Duodenal mucosa (tissue), 2 donors: ENCODE measurements around the gene EXOSC10.
"Not testable (repeated sequence)": the region's sequence is repeated elsewhere in the genome, so short reads cannot be mapped to it uniquely, and the experiment has no call there.

Experiments used
- H3K27ac ChIP-seq: one replicate; pipeline ENCODE4 v1.7.0; 2013; ENCODE audit warnings: low read depth, low read length
- H3K27me3 ChIP-seq, 2 donors: one replicate each; pipeline ENCODE4 v1.7.0; 2013; ENCODE audit warnings: low read length in 2 of 2, control low read depth in 1 of 2; ENCODE audit not compliant: insufficient read depth in 2 of 2, control insufficient read depth in 1 of 2
- H3K36me3 ChIP-seq, 2 donors: one replicate each; pipeline ENCODE4 v1.7.0; 2013; ENCODE audit warnings: low read length in 2 of 2, control low read depth in 1 of 2; ENCODE audit not compliant: insufficient read depth in 2 of 2, control insufficient read depth in 1 of 2
- H3K4me1 ChIP-seq, 2 donors: one replicate each; pipeline ENCODE4 v1.7.0; 2013; ENCODE audit warnings: low read length in 2 of 2, control low read depth in 1 of 2; ENCODE audit not compliant: insufficient read depth in 2 of 2, control insufficient read depth in 1 of 2
- H3K4me3 ChIP-seq, 2 donors: one replicate each; pipeline ENCODE4 v1.7.0; 2013; ENCODE audit warnings: low read length in 2 of 2, low read depth in 1 of 2
- H3K9ac ChIP-seq, 2 donors: one replicate each; pipeline ENCODE4 v1.7.0; 2013; ENCODE audit warnings: low read length in 2 of 2, low read depth in 1 of 2
- H3K9me3 ChIP-seq, 2 donors: one replicate each; pipeline ENCODE4 v1.7.0; 2013; ENCODE audit warnings: low read length in 2 of 2, control low read depth in 1 of 2; ENCODE audit not compliant: control insufficient read depth in 1 of 2

The EXOSC10 gene

DNA sequence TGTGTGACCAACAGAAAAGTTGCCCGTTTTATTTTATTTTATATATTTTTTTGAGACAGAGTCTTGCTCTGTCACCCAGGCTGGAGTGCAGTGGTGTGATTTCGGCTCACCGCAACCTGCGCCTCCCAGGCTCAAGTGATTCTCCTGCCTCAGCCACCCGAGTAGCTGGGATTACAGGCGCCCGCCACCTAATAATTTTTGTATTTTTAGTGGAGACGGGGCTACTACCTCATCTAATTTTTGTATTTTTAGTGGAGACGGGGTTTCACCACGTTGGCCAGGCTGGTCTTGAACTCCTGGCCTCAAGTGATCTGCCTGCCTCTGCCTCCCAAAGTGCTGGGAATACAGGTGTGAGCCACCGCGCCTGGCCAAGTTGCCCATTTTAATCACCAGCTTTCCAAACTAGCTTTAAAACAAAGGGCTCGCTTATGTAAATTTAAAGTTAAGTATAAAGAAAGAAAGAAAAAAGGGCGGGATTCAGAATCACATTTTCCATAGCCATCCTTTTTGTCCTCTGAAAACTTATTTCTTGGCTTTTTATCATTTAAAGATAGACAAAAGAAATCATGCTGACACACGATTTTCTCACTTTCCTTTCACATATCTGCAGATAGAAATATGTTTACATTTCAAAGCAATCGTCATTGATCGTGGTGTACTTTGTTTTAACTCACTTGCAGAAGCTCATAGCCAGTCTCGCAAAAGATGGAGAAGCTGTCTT, 62.5 kb downstream of the EXOSC10 start:
- H3K4me3 ChIP-seq, H3K36me3 ChIP-seq, H3K27me3 ChIP-seq, H3K9ac ChIP-seq, H3K4me1 ChIP-seq, H3K27ac ChIP-seq, H3K9me3 ChIP-seq: not testable (repeated sequence)

GRCh38 chr1:11031624-11032262, 67.9 kb downstream of the EXOSC10 start:
- no peak overlapping the region for H3K4me3 ChIP-seq
- no peak overlapping the region for H3K9ac ChIP-seq
- no peaks in the 10 kb centered on the region for H3K9me3 ChIP-seq
- H3K36me3 ChIP-seq = peaks cover 9 to 19% of the 10 kb centered on the region in 2 donors
- H3K27me3 ChIP-seq = no peaks in the 10 kb centered on the region
- H3K4me1 ChIP-seq = no peaks in the 10 kb centered on the region
- H3K27ac ChIP-seq = no peak overlapping the region

DNA sequence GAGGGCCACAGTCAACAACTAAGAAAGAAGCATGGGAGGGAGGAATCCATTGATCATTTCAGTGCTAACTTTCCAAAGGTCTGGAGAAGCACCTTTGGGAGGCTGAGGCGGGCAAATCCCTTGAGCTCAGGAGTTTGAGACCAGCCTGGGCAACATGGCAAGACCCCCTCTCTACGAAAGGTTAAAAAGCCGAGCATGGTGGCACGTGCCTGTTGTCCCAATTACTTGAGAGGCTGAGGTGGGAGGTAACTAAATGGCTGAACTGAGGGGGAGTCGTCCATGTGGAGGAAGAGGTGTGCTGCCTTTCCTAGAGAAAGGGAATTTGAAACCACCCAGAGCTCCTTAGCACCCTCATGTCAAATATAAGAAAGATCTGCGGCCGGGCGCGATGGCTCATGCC, 68.8 kb downstream of the EXOSC10 start:
- Histone ChIP-seq H3K9ac (no peak overlapping the region), H3K36me3 (peaks cover 14 to 27% of the 10 kb centered on the region in 2 donors), H3K27me3 (no peaks in the 10 kb centered on the region), H3K9me3 (no peaks in the 10 kb centered on the region), H3K4me1 (no peaks in the 10 kb centered on the region), H3K27ac (no peak overlapping the region), H3K4me3 (no peak overlapping the region)

DNA sequence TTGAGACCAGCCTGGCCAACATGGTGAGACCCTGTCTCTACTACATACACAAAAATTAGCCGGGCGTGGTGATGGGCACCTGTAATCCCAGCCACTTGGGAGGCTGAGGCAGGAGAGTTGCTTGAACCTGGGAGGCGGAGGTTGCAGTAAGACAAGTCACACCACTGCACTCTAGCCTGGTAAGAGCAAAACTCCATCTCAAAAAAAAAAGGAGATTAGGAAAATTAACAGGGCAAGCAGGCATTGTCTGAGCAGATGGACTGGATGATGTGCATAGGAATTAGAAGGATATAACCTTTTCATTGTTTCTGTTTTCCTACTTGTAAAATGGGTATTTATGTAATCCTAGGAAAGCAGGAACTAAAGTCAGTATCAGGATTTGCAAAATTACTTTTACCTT, 71.7 kb downstream of the EXOSC10 start:
- no peaks in the 10 kb centered on the region for H3K4me1 ChIP-seq
- H3K9me3 ChIP-seq = no peaks in the 10 kb centered on the region
- no peak overlapping the region for H3K9ac ChIP-seq
- no peaks in the 10 kb centered on the region for H3K27me3 ChIP-seq
- no peak overlapping the region for H3K4me3 ChIP-seq
- peaks cover 21 to 53% of the 10 kb centered on the region in 2 donors for H3K36me3 ChIP-seq
- H3K27ac ChIP-seq = no peak overlapping the region

GRCh38 chr1:11027316-11027715, 72.4 kb downstream of the EXOSC10 start:
- H3K27ac ChIP-seq = no peak overlapping the region
- H3K27me3 ChIP-seq = no peaks in the 10 kb centered on the region
- peaks cover 22 to 58% of the 10 kb centered on the region in 2 donors for H3K36me3 ChIP-seq
- no peaks in the 10 kb centered on the region for H3K9me3 ChIP-seq
- no peak overlapping the region for H3K4me3 ChIP-seq
- H3K4me1 ChIP-seq = no peaks in the 10 kb centered on the region
- no peak overlapping the region for H3K9ac ChIP-seq

- no peaks in the 10 kb centered on the region for H3K27me3 ChIP-seq
- no peaks in the 10 kb centered on the region for H3K9me3 ChIP-seq
- H3K36me3 ChIP-seq = peaks cover 26 to 62% of the 10 kb centered on the region in 2 donors
- no peak overlapping the region for H3K9ac ChIP-seq
- H3K4me3 ChIP-seq = no peak overlapping the region
- no peaks in the 10 kb centered on the region for H3K4me1 ChIP-seq
- no peak overlapping the region for H3K27ac ChIP-seq
Measured at GRCh38 chr1:11026903-11027302, 72.8 kb downstream of the EXOSC10 start.

DNA sequence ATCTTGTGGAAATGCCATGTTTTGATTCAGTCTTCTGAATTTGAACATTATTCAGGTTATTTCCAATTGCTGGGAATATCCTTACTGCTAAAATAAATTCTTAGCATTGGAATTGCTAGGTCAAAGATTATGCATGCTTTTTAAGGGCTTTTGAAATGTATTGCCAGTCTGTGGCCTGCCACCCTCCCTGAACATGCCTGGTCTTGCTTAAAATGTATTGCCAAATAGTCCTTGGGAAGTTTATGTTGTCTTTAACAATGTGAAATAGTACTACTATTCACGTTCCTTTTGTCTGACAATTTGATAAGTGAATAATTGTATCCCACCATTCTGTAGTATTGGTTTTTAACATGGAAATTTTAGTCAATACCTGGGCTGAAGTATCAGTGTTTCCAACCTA, 73.6 kb downstream of the EXOSC10 start:
- Histone ChIP-seq H3K27ac (no peak overlapping the region), H3K9ac (no peak overlapping the region), H3K4me3 (no peak overlapping the region), H3K36me3 (peaks cover 32 to 71% of the 10 kb centered on the region in 2 donors), H3K4me1 (no peaks in the 10 kb centered on the region), H3K9me3 (no peaks in the 10 kb centered on the region), H3K27me3 (no peaks in the 10 kb centered on the region)

DNA sequence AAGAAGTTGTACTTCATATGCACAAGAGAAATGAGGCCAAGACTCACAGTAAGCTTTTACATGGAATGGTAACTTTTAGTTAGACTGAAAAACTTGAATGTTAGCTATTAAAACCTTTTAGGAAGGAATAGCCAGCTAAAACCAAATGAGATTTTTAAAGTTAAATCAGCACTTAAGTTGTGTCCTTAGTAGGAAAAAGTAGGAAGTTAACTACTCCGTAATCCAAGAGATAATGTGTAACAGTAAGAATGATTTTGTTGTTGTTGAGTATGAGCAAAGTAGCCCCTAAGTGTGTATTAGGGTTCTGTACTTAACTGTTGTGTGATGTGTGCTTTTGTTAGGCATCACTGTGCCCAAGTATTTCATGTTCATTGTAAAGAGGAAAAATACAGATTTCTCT, 74.1 kb downstream of the EXOSC10 start:
- Histone ChIP-seq H3K4me1 (no peaks in the 10 kb centered on the region), H3K9me3 (no peaks in the 10 kb centered on the region), H3K36me3 (peaks cover 32 to 75% of the 10 kb centered on the region in 2 donors), H3K4me3 (no peak overlapping the region), H3K9ac (no peak overlapping the region), H3K27ac (no peak overlapping the region), H3K27me3 (no peaks in the 10 kb centered on the region)

- Histone ChIP-seq H3K27ac (no peak overlapping the region), H3K9me3 (no peaks in the 10 kb centered on the region), H3K4me3 (no peak overlapping the region), H3K36me3 (peaks cover 32 to 75% of the 10 kb centered on the region in 2 donors), H3K9ac (no peak overlapping the region), H3K4me1 (no peaks in the 10 kb centered on the region), H3K27me3 (no peaks in the 10 kb centered on the region)
Measured at GRCh38 chr1:11024874-11025203, 74.8 kb downstream of the EXOSC10 start.

DNA sequence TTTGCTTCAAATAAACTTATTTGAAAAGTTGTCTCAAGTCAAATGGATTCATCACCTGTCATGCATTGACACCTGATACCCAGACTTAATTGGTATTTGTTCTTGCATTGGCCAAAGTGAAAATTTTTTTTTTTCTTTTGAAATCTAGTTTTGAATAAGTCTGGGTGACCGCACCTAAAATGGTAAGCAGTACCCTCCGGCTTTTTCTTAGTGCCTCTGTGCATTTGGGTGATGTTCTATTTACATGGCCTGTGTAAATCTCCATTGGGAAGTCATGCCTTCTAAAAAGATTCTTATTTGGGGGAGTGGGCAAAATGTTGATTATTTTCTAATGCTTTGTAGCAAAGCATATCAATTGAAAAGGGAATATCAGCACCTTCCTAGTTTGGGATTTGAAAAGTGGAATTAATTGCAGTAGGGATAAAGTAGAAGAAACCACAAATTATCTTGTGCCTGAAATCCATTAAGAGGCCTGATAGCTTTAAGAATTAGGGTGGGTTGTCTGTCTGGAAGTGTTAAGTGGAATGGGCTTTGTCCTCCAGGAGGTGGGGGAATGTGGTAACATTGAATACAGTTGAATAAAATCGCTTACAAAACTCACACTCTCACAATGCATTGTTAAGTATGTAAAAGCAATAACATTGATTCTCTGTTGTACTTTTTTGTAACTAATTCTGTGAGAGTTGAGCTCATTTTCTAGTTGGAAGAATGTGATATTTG, 75.4 kb downstream of the EXOSC10 start:
- Histone ChIP-seq H3K9ac (no peak overlapping the region), H3K36me3 (peaks cover 34 to 78% of the 10 kb centered on the region in 2 donors), H3K27me3 (no peaks in the 10 kb centered on the region), H3K9me3 (no peaks in the 10 kb centered on the region), H3K27ac (no peak overlapping the region), H3K4me1 (no peaks in the 10 kb centered on the region), H3K4me3 (no peak overlapping the region)
